GM19023 (cell line): ENCODE data around the gene C9orf57.
"Not testable (repeated sequence)": the region's sequence is repeated elsewhere in the genome, so short reads cannot be mapped to it uniquely, and the experiment has no call there.

ENCODE experiments used
- ATAC-seq: cut with Tn5 transposase; IDR thresholded peaks from one replicate; pipeline ENCODE4 v1.9.1; 2021; ENCODE audit warnings: mild to moderate bottlenecking, moderate library complexity; ENCODE audit not compliant: unreplicated experiment

C9orf57 gene

GRCh38 chr9:72025906-72026305 lies 34.5 kb downstream of the C9orf57 start:
- ATAC-seq = no peak

- ATAC-seq = no peak
Observed at GRCh38 chr9:72023596-72023995, 36.8 kb downstream of the C9orf57 start.

GRCh38 chr9:72022841-72023240 lies 37.6 kb downstream of the C9orf57 start:
- ATAC-seq = no peak

DNA sequence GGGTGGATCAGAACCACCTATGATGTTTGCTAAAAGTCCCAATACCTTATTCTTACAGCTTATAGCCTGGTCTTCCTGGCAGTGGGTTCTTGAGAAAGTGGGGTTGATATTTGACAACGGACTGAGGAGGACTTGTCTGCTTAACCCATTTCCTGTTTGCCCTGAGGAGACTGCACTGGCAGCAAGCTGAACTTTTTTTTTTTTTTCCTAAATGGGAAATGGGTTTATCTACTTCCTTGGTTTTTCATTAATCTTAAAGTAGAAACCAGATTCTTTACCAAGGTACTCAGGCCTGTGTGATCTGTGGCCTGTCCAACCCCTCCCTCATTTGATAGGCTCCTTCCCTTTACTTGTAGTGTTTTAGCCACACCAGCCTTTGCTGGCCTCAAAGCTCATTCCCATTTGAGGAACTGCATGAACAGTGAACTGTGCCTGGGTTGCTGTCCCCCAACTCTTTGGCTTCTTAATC lies 47.1 kb downstream of the C9orf57 start:
- ATAC-seq = no peak

- ATAC-seq = no peak
Observed at GRCh38 chr9:72012646-72013045, 47.8 kb downstream of the C9orf57 start.

DNA sequence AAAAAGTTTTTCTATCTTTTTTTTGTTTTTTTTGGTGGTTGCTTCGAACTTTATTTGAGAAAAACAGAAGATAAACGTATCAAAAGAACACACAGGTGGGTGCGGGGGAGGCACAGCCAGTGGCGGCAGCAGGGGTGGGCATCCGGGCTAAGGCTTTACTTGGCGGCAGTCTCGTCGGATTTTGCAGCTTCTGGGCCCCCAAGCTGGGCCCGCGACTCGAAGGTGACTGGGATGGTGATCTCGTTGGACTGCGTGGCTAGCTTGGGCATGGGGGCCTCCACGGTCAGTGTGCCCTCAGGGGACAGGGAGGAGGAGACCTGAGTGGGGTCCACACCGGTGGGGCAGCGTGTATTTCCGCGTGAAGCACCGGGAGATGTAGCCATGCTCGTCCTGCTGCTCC lies 52.7 kb downstream of the C9orf57 start:
- not testable (repeated sequence) for ATAC-seq

- no peak for ATAC-seq
Observed at GRCh38 chr9:72006501-72006900, 53.9 kb downstream of the C9orf57 start.

DNA sequence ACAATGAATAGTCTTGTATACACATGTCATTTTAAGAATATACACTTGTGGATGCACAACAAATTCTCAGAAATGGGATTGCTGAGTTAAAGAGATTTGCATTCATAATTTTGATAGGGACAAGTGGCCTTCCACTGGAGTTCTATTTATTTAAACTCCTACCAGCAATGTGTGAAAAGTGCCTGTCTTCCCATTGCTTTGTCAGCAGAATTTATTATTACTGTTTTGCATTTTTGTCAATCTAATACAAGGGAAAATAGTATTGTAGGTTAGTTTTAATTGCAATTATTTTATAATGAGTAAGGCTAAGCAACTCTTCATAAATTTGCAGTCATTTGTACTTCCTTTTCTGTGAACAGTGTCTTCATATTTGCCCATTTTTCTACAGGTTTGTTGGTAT lies 55.0 kb downstream of the C9orf57 start:
- no peak for ATAC-seq
